ENCODE data around the gene PPARD.

The PPARD gene

DNA sequence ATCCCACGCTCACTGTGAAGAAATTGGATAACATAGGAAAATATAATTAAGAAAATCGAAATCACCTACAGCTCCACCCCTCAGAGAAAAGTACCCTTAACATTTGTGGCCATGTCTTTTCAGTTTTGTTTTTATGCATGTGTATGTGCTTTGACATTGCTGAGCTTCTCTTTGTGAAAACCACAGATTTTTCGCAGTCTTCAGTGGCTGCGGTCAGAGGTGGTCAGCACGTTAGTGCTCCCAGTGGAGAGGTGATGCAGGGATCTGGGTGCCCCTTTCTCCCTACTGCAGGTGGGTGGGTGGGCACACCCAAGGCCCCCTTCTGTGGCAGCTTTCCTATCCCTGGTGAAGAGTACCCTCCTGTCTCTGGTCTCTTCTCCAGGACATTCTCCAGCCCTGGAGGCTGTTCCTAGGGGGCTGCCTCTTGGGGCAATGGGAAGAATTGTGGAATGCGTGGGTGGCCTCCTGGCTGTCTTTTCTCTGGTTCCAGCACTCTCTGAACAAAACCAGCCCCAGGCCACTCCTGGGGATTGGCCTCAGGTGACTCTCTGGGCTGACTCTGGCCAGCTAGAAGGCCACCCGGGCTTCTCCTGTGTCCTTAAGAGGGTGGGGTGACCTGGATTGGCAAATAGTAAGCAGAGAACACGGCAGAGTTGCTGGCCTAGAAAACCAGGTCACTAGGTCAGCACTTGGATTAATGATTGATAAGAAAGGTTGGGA lies 59.9 kb downstream of the PPARD start:
- Histone ChIP-seq H3K27me3 (ENCODE audit: low read depth, low read length) (no peaks in the 10 kb centered on the region), H3K9me3 (ENCODE audit: control insufficient read depth in 1 of 2, low read length in 2 of 2) (no peaks in the 10 kb centered on the region), H3K4me1 (ENCODE audit: control insufficient read depth in 1 of 2, insufficient read depth in 2 of 2, low read length in 2 of 2) (no peaks in the 10 kb centered on the region), H3K36me3 (ENCODE audit: control insufficient read depth in 1 of 2, insufficient read depth in 2 of 2, low read length in 2 of 2) (no peaks in the 10 kb centered on the region), H3K27ac (ENCODE audit: low read length) (no peak overlapping the region), H3K4me3 (ENCODE audit: low read depth in 1 of 2, low read length in 2 of 2) (no peak overlapping the region)

DNA sequence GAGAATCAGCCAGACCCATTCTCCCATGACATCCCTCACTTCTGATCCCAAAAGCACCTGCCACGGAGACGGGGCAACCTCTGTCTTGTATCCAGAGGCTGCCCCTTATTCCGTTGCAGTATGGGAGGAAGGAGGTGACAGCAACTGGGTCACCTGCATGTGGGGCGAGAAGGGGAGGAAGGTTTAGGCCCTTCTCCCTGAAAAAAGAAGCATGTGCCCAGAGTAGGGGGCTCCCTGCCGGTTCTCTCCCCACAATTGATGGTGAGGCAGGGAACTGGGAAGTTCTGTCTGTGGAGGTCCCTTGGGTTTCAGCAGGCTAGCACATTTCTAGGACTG lies 60.5 kb downstream of the PPARD start:
- Histone ChIP-seq H3K4me3 (ENCODE audit: low read depth in 1 of 2, low read length in 2 of 2) (no peak overlapping the region), H3K27me3 (ENCODE audit: low read depth, low read length) (no peaks in the 10 kb centered on the region), H3K4me1 (ENCODE audit: control insufficient read depth in 1 of 2, insufficient read depth in 2 of 2, low read length in 2 of 2) (no peaks in the 10 kb centered on the region), H3K27ac (ENCODE audit: low read length) (no peak overlapping the region), H3K36me3 (ENCODE audit: control insufficient read depth in 1 of 2, insufficient read depth in 2 of 2, low read length in 2 of 2) (no peaks in the 10 kb centered on the region), H3K9me3 (ENCODE audit: control insufficient read depth in 1 of 2, low read length in 2 of 2) (no peaks in the 10 kb centered on the region)

DNA sequence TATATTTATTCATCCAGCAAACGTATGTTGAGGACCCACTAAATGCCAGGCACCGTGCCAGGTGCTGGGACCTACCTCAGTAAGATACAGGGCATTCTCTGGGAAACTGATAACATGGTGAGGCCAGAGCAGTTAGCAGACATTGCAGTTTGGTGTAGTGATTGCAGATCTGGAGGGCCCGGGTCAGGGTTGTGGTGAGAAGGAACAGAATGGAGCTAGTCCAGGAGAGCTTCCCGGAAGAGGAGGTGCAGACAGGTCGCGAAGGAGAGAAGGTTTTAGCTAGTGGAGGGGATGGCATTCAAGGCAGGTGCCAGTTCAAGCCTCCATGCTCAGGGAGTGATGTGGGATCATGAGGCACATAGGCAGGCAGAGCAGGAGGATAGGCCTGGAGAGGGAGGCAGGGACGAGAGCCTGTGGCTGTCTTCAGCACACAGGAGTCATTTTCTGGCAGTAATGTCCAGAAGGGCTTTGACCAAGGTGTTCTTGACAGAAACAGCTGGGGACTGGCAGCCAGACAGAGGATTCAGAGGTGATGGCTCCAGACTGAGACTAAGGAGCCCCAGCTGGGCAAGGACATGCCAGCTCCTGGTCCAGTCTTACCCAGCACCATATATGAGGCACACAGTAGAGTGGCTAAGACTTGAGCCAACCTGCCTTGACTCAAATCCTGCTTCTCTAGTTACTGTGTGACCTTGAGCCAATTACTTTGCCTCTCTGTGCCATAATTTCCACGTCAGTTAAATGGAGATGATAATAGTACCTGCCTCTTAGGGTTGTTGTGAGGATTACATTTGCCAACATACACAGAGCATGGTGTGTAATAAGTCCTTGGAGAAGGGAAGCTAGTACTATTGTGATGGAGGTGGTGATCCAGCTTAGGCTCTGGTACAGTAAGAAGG lies 61.4 kb downstream of the PPARD start:
- Histone ChIP-seq H3K36me3 (ENCODE audit: control insufficient read depth in 1 of 2, insufficient read depth in 2 of 2, low read length in 2 of 2) (no peaks in the 10 kb centered on the region), H3K27ac (ENCODE audit: low read length) (no peak overlapping the region), H3K4me3 (ENCODE audit: low read depth in 1 of 2, low read length in 2 of 2) (no peak overlapping the region), H3K4me1 (ENCODE audit: control insufficient read depth in 1 of 2, insufficient read depth in 2 of 2, low read length in 2 of 2) (no peaks in the 10 kb centered on the region), H3K27me3 (ENCODE audit: low read depth, low read length) (no peaks in the 10 kb centered on the region), H3K9me3 (ENCODE audit: control insufficient read depth in 1 of 2, low read length in 2 of 2) (no peaks in the 10 kb centered on the region)

DNA sequence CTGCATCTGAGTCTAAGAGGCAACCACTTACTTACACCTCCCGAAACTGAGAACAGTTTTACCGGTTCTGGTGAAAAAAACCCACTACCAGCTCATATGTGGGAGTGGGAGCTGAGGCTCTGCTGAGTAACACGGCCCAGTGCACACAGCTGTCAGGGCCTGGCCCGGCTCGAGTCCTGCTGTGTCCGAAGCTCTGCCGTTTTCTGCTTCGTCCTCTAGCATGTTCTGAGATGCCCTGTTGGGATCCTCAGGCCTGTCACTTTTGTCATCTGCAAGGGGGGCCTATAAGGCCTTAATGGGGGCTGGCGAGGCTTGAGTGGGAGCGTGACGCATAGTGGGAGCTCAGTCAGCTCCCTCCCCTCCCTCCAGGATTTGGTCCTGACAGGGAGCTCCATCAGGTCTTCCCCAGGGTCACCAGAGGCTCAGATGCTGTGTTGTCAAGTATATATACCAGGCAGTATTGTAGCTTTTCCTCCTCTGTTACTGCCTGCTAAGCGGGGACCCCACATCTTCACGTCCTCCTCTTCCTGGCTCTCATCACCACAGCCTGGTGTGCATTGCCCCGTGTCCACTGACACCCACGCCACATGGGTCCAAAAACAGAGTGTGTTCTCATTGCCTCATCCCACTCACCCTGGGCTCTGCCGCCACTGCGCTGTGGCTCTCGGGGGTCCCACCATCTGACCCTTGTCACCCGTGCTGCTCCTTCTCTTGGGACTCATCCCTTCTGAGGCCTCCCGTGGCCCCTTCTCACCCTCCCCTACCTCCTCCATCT lies 64.5 kb downstream of the PPARD start:
- H3K27ac ChIP-seq (ENCODE audit: low read length): no peak overlapping the region
- no peaks in the 10 kb centered on the region for H3K27me3 ChIP-seq (ENCODE audit: low read depth, low read length)
- no peaks in the 10 kb centered on the region for H3K9me3 ChIP-seq (ENCODE audit: control insufficient read depth in 1 of 2, low read length in 2 of 2)
- peaks cover 5 to 12% of the 10 kb centered on the region in 2 donors for H3K36me3 ChIP-seq (ENCODE audit: control insufficient read depth in 1 of 2, insufficient read depth in 2 of 2, low read length in 2 of 2)
- H3K4me3 ChIP-seq (ENCODE audit: low read depth in 1 of 2, low read length in 2 of 2): no peak overlapping the region
- no peaks in the 10 kb centered on the region for H3K4me1 ChIP-seq (ENCODE audit: control insufficient read depth in 1 of 2, insufficient read depth in 2 of 2, low read length in 2 of 2)

DNA sequence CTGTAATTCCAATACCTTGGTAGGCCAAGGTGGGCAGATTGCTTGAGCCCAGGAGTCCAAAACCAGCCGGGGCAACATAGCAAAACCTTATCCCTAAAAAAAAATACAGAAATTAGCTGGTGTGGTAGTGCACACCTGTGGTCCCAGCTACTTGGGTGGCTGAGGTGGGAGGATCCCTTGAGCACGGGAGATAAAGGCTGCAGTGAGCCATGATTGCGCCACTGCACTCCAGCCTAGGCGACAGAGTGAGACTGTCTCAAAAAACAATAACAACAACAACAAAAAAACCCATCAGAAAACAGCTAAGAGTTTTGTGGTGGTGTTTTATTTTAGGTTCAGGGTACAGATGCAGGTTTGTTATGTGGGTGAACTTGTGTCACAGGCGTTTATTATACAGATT lies 66.9 kb downstream of the PPARD start:
- Histone ChIP-seq H3K27ac (ENCODE audit: low read length) (no peak overlapping the region), H3K9me3 (ENCODE audit: control insufficient read depth in 1 of 2, low read length in 2 of 2) (no peaks in the 10 kb centered on the region)

DNA sequence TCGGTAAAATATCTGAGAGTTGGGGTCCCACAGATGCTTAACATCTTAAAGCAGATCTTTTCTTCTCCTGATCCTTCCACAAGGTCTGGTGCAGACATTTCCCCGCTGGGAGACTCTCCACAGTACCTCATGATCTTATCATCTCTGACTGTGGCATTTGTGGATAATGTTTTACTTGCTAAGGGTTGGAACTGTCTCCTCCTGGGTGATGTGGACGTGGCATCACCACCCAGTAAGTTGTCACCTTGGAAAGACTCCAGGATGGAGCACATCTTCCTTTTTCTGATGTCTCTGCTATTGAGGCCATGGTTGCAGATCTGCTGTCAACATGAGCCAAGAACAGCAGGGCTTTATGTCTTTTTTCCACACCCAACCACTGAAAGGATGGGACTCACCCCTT lies 67.8 kb downstream of the PPARD start:
- H3K36me3 ChIP-seq (ENCODE audit: control insufficient read depth in 1 of 2, insufficient read depth in 2 of 2, low read length in 2 of 2): peaks cover 18 to 26% of the 10 kb centered on the region in 2 donors
- H3K4me1 ChIP-seq (ENCODE audit: control insufficient read depth in 1 of 2, insufficient read depth in 2 of 2, low read length in 2 of 2): peaks cover 0 to 8% of the 10 kb centered on the region in 2 donors
- no peaks in the 10 kb centered on the region for H3K9me3 ChIP-seq (ENCODE audit: control insufficient read depth in 1 of 2, low read length in 2 of 2)
- H3K27me3 ChIP-seq (ENCODE audit: low read depth, low read length): no peaks in the 10 kb centered on the region
- H3K27ac ChIP-seq (ENCODE audit: low read length): no peak overlapping the region
- H3K4me3 ChIP-seq (ENCODE audit: low read depth in 1 of 2, low read length in 2 of 2): no peak overlapping the region

More for the DNA sequence above, 66.9 kb downstream of the PPARD start:
- Histone ChIP-seq H3K4me1 (ENCODE audit: control insufficient read depth in 1 of 2, insufficient read depth in 2 of 2, low read length in 2 of 2) (no peaks in the 10 kb centered on the region), H3K27me3 (ENCODE audit: low read depth, low read length) (no peaks in the 10 kb centered on the region), H3K4me3 (ENCODE audit: low read depth in 1 of 2, low read length in 2 of 2) (no peak overlapping the region), H3K36me3 (ENCODE audit: control insufficient read depth in 1 of 2, insufficient read depth in 2 of 2, low read length in 2 of 2) (peaks cover 18 to 26% of the 10 kb centered on the region in 2 donors)

DNA sequence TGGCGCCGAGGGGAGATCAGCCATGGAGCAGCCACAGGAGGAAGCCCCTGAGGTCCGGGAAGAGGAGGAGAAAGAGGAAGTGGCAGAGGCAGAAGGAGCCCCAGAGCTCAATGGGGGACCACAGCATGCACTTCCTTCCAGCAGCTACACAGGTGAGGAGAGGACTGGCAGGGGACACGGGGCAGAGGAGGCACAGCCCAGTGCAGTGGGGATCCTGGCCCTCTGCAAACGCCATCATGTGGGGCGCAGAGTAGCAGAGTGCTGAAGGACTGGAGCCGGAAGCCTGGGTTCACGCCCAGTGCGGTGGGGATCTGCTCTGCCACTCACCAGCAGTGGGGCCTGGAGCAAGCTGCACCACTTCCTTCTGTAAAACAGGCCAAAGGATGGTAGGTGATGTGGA lies 68.7 kb downstream of the PPARD start:
- Histone ChIP-seq H3K27ac (ENCODE audit: low read length) (no peak overlapping the region), H3K4me3 (ENCODE audit: low read depth in 1 of 2, low read length in 2 of 2) (no peak overlapping the region), H3K4me1 (ENCODE audit: control insufficient read depth in 1 of 2, insufficient read depth in 2 of 2, low read length in 2 of 2) (peaks cover 0 to 11% of the 10 kb centered on the region in 2 donors), H3K27me3 (ENCODE audit: low read depth, low read length) (no peaks in the 10 kb centered on the region), H3K36me3 (ENCODE audit: control insufficient read depth in 1 of 2, insufficient read depth in 2 of 2, low read length in 2 of 2) (peaks cover 18 to 26% of the 10 kb centered on the region in 2 donors), H3K9me3 (ENCODE audit: control insufficient read depth in 1 of 2, low read length in 2 of 2) (no peaks in the 10 kb centered on the region)

DNA sequence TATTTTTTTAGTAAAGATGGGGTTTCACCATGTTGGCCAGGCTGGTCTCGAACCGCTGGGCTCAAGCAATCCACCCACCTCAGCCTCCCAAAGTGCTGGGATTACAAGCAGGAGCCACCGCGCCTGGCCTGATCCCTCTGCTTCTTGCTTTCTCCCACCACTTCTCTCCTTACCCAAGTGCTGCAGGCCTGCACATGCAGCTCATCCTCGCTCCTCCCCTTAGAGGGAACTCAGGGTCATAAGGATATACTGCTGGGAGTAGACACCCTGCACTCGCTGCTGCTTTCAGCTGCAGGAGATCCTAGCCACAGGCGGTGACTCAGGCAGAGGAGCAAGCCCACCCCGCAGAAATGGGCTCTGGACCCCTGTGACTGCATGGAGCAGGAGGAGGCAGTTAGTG lies 69.7 kb downstream of the PPARD start:
- Histone ChIP-seq H3K27ac (ENCODE audit: low read length) (no peak overlapping the region), H3K4me1 (ENCODE audit: control insufficient read depth in 1 of 2, insufficient read depth in 2 of 2, low read length in 2 of 2) (peaks cover 0 to 11% of the 10 kb centered on the region in 2 donors), H3K27me3 (ENCODE audit: low read depth, low read length) (no peaks in the 10 kb centered on the region), H3K9me3 (ENCODE audit: control insufficient read depth in 1 of 2, low read length in 2 of 2) (no peaks in the 10 kb centered on the region), H3K4me3 (ENCODE audit: low read depth in 1 of 2, low read length in 2 of 2) (no peak overlapping the region), H3K36me3 (ENCODE audit: control insufficient read depth in 1 of 2, insufficient read depth in 2 of 2, low read length in 2 of 2) (peaks cover 18 to 26% of the 10 kb centered on the region in 2 donors)

DNA sequence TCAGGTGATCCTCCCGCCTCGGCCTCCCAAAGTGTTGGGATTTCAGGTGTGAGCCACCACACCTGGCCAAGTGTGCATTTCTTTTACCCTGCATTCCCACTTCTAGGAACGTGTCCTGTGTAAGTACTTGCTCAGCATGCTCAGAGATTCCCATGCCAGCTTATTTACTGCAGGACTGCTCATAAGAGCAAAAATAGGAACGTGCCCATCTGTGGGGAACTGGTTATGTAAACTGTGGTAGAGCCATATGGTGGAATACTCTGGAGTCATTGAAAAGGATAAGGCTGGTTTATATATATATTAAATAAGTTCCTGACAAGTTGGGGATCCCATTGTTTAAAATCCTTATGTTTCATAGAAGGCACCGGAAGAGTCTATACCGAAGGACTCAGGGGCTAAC lies 71.6 kb downstream of the PPARD start:
- Histone ChIP-seq H3K4me3 (ENCODE audit: low read depth in 1 of 2, low read length in 2 of 2) (no peak overlapping the region), H3K9me3 (ENCODE audit: control insufficient read depth in 1 of 2, low read length in 2 of 2) (no peaks in the 10 kb centered on the region), H3K27me3 (ENCODE audit: low read depth, low read length) (no peaks in the 10 kb centered on the region), H3K4me1 (ENCODE audit: control insufficient read depth in 1 of 2, insufficient read depth in 2 of 2, low read length in 2 of 2) (peaks cover 0 to 11% of the 10 kb centered on the region in 2 donors), H3K36me3 (ENCODE audit: control insufficient read depth in 1 of 2, insufficient read depth in 2 of 2, low read length in 2 of 2) (peaks cover 18 to 26% of the 10 kb centered on the region in 2 donors), H3K27ac (ENCODE audit: low read length) (no peak overlapping the region)

DNA sequence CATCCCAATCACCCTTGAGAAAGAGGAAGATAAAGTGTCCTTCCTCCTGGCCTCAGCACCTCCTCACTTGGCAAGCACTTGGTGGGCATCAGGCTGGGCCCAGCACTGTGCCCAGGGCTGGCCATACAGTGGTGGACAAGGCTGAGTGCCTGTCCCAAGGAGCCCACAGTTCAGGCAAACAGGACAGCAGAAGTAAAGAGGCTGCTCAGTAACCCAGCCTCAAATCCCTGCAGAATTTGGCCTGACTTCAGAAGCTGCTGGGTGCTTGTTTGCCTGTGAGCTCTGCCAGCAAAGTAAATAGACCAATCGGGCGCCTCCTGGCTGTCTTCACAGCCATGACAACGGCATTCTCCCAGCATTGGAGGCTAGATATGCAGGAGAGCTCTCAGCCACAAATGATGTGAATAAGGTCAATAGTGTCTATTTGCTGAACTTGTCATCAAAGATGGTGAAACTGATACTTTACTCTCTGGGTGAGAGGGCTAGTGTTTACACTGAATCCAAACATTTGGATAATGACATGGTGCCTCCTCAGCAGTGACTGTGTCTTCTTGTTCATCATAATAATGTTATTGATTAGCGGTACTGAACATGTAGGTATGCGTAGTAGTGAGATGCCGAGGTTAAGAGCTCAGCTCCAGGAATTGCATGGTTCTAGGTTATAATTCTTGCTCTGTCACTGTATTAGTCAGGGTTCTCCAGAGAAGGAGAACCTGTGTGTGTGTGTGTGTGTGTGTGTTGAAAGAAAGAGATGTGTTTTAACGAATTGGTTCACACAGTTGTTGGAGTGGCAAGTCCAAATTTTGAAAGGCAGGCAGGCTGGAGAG lies 72.9 kb downstream of the PPARD start:
- Histone ChIP-seq H3K36me3 (ENCODE audit: control insufficient read depth in 1 of 2, insufficient read depth in 2 of 2, low read length in 2 of 2) (peaks cover 18 to 35% of the 10 kb centered on the region in 2 donors), H3K4me1 (ENCODE audit: control insufficient read depth in 1 of 2, insufficient read depth in 2 of 2, low read length in 2 of 2) (peaks cover 0 to 14% of the 10 kb centered on the region in 2 donors), H3K4me3 (ENCODE audit: low read depth in 1 of 2, low read length in 2 of 2) (no peak overlapping the region), H3K27me3 (ENCODE audit: low read depth, low read length) (no peaks in the 10 kb centered on the region), H3K27ac (ENCODE audit: low read length) (no peak overlapping the region), H3K9me3 (ENCODE audit: control insufficient read depth in 1 of 2, low read length in 2 of 2) (no peaks in the 10 kb centered on the region)

Measured in muscle layer of duodenum (tissue), 2 donors.